Dermis blood vessel endothelial cell (primary cell): Measurements from ENCODE around the gene SAMD15. TPM values are rescaled to one million over a fixed set of nuclear protein-coding genes. Genes with fewer than 3 reads are reported as not detected.
"Not testable (repeated sequence)": the region's sequence is repeated elsewhere in the genome, so short reads cannot be mapped to it uniquely, and the experiment has no call there.

Experiments used
- DNase-seq: peaks from one replicate; pipeline ENCODE4 v3.0.0; 2010
- total RNA-seq: library from RNA; depleted of rRNA; stranded (reverse); fragments of >200 nt; gene quantifications from 2 replicates; pipeline ENCODE4 v1.2.3, GENCODE V29; 2014

The SAMD15 gene
- total RNA-seq: 0.88 and 1.0 TPM in 2 replicates

DNA sequence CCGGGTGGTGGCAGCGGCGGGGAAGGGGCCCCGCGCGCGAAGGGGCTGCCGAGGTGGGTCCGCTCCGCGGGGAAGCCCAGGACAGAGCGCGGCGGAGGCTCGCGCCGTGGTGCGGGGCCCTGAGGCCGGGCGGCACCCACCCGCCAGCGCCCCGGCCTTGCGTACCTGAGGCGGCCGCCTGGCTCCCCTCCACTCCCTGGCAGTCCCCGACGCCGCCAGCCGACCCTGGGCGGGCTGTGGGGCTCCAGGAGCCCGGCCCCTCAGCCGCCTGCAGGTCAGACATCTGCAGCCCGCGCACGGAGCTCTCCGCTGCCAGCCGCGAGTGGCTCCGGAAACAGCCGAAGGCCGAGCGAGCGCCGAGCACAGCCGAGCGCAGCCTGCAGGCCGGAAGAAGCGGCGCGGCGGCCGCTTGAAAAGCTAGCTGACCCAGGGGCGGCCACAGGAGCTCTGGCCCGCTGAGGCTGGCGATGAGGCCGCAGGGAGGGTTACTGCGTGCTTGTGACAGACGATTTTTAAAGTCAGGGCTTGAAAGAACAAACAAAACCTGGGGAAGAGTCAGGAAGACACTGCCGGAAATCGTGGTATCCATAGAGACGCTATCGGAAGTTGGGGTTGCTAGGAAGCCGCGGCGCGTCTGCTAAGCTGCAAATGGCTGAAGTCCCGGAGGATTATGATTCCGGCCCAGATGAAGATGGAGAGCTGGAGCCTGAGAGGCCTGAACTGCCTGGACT lies at the start of gene SAMD15, which contains the start of gene TMED8:
Gene SAMD15 (plus strand): TSS at position 609 of the 731 bp plus-strand sequence. CDS start 40 bp downstream, at position 649.
Gene TMED8 (minus strand): TSS at position 324 of the 731 bp plus-strand sequence. CDS start 41 bp downstream, at position 283.
- peak; percentile 92 for DNase-seq

DNA sequence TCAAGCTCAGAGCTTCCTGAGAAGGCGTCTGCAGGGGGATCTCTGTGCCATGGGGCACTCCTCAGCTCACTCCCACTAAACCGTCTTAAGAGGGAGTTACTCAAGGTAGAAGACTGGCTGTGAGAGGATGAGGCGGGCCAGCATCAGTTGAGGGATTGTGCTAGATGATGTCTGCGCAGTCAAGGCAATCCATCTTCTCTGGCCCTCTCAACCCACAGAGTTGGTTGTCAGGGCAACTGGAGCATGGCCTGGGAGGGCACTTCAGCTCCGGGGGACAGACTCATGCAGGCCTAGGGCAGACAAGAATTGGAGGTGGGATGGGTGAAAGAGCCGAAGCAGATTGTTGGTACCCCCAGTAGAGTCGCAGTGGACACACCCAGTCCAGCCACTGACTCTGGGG lies 47.3 kb upstream of the SAMD15 start:
- DNase-seq: no peak

DNA sequence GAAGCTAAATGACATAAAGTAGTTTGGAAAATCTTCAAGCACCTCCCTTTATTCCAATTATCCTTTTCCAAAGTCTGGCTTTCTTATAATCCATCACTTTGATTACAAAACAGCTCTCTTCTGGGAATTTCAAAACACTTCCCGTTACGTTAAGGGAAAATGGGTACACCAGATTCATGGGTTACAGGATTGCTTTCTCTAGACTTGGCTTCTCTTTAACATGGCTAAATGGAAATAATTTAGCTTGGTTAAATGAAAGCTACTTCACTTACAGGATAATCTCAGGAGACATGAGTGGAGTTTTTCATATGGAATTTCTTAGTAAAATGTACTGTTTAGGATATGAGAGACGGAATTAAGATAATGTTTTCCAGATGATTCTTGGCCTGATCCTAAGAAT lies 41.6 kb upstream of the SAMD15 start:
- no peak for DNase-seq

DNA sequence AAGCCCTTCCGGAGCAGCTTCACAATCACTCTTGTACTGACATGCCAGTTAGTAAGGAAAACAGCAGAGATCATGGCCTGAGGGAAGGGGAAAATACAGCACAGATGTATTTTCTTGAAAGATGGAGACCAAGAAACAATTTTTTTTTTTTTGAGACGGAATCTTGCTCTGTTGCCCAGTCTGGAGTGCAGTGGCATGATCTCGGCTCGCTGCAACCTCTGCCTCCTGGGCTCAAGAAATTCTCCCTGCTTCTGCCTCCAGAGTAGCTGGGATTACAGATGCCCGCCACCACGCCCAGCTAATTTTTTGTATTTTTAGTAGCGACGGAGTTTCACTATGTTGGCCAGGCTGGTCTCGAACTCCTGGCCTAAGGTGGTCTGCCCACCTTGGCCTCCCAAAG lies 39.9 kb upstream of the SAMD15 start:
- not testable (repeated sequence) for DNase-seq

DNA sequence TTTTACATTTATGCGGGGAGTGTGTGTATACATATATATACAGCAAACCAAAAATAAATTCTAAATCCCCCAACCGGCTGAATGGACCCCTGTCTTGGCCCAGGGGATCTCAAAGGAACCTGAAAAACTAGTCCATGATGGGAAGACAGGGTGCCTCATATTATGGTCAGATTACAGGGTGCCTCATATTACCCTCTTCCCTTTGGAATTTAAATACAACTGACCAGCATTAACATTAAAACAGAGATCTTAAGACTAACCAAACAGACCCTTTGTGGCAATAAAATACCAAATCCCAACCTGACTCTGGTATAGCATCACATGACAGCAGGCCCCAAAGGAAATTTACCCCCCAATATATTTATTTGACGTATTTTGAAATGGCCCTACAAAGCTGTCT lies 39.3 kb upstream of the SAMD15 start:
- DNase-seq: no peak

DNA sequence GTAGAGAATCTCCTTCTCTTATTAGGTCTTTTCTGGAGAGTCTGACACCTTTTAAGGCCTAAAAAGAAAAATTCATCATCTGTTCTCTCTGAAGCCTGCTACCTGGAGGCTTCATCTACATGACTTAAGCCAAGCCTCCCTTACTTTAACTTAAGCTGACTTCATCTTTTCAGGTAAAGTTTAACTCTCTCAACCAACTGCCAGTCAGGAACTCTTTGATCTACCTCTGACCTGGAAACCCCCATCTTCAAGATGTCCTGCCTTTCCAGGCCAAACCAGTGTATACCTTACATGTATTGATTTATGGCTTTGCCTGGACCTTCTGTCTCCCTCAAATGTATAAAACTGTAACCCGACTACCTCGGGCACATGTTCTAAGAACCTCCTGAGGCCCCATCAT lies 38.9 kb upstream of the SAMD15 start:
- no peak for DNase-seq

DNA sequence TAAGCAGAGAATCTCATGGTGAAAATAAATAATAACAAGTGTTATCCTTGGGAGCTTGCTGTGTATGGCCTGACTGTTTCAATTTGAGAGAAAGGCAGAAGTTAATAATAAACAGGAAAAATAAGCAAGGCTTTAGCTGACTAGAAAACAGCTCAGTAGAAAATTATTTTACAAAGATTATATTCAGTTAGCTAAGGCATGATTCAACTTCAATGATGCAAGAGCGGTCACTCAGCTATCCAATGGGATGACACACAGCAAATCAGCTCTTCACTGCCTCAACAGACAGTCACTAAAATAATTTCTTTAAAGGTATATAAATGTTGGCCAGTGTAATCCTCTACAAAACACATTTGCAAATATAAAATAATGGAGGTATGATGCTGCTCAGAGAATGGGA lies 37.8 kb upstream of the SAMD15 start:
- no peak for DNase-seq

DNA sequence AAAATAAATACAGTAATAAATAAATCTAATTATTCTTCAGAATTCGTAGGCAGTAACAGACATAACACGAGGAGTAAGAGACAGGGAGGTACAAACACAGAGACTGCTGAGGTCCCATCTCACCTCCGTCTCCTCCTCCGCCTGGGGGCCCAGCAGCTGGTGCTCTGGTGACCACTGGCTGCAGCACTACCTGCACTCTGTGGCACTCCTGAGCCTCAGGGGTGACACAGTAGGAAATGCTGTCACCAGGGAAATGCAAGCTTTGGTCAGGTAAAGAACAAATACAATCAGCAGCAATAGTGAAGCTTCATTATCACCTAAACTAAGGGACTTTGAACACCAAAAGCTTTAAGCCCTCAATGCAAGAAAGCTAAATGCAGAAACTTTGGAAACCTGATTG lies 36.8 kb upstream of the SAMD15 start:
- DNase-seq: no peak

DNA sequence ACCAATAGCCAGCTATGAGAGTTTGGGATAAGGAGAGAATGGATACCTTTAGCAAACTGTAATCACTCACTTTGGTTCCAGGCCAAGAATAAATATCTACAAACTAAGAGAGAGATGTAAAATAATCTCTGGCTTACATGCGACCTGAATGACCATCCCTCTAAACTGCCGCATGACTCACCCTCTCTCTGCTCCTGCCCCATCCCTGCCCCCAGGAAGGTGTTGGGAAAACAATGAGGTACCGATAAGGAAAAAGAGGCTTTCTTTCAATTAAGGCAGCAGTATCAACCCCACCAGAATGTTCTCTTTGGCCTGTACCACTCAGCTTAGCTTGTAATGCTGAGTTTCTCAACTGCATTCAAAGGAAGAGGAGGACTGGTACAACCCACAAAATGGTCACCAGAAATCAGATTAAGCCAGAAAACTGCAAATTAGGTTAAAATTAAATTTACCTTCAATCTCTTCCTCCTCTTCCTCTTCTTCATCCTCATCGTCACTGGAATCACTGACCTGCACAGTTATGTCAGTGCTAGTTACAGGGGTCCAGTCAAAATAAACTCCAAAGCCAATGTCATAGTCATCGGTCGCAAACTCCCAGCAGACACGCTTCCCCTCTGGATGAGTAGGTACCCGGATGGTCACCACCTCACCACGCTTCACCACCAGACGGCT lies 34.3 kb upstream of the SAMD15 start:
- DNase-seq: peak; percentile 10

DNA sequence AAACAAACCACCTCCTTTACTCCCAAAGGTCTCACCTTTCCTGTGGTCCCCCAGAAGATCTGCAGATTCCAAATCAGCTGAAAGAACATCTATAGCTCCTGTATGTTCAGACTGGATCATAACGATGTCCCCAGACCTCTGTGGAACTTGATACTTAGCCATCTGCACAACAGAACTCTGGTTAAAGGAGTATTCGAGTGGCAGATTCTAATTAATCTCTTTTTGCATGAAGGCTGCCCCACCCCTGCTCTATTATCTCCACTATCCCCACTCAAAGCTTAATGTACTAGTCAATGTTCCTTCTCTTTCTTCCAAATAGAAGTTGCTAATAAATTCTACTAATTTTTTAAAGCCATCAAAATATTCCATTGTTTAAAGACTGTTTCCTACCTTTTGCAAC lies 33.5 kb upstream of the SAMD15 start:
- DNase-seq: no peak

DNA sequence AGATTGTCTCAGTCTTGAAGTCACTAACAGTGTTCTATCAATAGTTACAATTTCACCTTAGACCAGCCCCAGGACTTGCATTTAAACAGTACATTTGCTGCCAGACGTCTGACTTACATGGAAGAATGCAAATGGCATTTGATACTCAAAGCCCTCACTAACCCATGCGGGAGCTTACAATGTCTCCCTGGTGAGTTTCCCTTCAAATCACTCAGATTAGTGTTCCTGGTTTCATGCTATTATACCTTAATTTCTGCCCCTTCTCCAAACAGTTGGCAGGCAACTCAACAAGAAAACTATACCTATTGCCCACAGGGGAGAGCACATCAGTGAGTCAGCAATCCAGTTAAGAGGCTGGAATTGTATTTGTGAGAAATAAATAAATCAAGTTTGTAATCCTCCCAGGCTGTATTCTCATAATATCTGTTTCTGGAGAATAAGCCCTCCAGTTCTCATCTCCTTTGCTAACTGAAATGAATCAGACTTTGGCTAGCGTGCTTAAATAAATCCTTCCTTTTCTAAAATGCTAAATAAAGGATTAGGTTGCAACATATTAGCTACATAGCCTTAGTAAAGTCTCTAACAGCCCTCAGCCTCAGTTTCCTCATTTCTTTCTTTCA lies 32.7 kb upstream of the SAMD15 start:
- DNase-seq: no peak

DNA sequence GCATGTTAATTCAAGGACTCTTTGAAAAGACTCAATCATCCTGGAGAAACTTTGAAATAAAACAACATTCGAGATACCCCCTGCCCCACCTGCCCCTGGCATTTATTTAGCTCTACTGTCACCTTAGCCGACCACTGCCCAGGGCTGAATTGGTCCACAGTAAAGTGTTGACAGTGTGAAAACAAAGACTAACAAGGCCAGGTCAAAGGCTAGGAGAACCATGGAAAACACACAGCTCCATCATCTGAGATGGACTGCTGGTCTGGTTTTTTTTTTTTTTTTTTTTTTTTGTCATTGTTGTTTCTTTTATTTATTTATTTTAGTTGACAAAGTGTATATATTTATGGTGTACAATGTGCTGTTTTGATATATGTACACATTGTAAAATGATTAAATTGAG lies 30.7 kb upstream of the SAMD15 start:
- no peak for DNase-seq

DNA sequence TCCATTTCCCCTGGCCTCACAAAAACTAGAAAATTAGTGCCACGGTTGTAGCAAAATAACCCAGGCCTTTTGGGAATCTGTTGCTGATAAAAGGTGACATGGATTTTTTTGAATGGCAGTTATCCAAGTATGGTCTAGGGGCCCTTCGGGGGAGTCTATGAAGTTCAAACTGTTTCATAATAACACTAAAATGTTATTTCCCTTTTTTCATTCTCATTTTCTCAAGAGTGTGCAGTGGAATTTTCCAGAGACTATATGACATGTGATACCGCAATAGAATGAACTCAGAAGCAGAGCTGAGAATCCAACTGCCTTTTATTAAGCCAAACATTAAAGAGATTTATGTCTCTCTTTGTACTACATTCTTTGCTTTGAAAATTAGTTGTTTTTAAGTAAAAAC lies 29.4 kb upstream of the SAMD15 start:
- DNase-seq: no peak

DNA sequence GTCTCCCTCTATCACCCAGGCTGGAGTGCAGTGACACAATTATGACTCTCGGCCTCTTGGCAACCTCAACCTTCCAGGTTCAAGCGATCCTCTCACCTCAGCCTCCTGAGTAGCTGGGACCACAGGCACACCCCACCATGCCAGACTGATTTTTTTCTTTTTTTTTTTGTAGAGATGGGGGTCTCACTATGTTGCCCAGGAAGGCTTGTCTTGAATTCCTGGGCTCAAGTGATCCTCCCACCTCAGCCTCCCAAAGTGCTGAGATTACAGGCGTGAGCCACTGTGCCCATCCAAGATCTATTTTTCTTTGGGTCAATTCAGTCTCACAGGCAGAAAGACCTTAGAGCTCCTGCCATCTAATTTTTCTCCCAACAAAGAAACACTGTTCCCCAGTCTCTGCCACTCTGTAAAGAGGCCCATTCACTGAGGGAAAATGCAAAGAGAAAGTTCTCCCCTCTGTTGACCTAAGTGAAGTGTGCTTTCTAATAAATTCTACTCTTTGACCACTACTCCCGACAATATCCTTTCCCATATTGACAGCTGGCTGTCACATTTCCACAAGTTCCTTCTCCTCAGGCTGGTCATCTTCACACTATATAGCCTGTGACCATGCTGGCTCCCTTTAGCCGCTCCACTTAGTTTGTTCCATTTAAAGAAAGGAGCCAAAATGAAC lies 23.6 kb upstream of the SAMD15 start:
- no peak for DNase-seq

DNA sequence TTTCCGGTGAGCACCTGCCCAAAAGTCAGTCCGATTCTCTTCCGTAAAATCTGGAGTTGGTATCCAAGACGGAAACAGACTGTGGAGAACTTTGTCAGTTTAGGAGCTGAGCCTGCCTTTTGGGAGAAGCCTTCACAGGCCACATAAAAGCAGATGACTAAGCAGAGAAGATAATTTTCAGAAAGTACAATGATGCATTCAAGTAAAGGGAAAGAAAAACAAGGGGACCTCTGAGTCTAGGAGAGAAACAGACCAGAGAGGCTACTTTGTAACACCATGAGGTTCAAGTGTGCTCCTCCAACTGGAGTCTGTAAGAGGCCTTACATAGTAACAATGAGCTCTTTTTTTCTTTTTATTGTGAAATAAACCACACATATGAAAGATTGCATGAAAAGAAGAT lies 21.4 kb upstream of the SAMD15 start:
- DNase-seq: no peak

DNA sequence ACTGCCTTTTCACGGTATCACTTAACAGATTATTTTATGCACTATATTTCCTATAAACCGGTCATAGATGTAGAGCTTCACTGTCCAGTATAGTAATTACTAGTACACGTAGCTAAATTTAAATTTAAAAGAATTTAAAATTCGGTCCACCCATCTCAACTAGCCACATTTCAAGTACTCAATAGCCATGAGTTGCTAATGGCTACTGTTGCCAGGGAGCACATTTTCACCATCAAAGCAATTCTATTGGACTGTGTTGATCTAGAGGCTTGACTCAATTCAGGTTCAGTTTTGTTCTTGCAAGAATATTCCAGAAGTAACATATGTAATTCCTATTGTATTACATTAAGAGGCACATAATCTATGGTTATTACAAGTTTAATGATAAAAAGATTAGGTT lies 20.3 kb upstream of the SAMD15 start:
- no peak for DNase-seq

DNA sequence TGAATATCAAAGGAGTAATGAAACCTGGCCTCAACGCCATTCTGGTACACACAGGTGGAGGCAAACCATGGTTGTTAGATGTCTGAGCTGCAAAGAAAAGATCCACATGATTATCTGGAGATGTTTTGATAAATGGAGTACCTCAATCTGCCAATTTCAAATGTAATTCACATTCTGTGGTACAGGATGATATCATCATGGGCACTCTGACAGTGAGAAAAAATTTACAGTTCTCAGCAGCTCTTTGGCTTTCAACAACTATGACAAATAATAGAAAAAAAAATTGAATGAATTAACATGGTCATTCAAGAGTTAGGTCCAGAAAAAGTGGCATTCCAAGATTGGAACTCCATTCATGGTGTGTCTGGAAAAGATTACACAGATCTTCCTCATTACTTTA lies 17.6 kb upstream of the SAMD15 start:
- DNase-seq: no peak

DNA sequence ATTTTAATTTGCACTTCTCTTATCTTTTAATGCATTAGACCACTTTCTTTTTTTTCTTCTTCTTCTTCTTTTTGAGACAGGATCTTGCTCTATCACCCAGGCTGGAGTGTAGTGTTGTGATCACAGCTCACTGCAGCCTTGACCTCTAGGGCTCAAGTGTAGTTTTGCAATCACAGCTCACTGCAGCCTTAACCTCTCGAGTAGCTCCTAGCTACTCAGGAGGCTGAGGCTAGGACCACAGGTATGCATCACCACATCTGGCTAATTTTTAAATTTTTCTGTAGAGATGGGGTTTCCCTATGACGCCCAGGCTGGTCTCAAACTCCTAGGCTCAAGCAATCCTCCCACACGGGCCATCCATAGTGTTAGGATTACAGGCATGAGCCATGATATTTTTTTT lies 13.0 kb upstream of the SAMD15 start:
- DNase-seq: no peak

DNA sequence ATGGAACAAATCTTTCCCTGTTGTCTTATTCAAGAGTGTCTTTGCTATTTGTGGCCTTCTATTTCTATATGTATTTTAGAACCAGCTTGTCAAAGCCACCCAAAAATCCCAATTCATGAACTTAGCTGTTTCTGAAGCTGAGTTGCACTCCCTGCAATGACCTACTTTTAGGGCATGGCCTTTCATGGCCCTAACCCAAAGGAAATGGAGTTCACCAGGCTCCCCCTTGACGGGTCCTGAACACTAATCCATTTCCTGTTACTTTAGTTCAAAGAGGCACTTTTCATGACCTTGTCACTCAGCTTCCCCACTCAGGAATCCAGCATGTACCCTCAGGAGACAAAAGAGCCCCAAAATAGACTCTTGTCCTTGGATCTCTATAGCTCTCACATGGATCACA lies 7.9 kb upstream of the SAMD15 start:
- DNase-seq: no peak

DNA sequence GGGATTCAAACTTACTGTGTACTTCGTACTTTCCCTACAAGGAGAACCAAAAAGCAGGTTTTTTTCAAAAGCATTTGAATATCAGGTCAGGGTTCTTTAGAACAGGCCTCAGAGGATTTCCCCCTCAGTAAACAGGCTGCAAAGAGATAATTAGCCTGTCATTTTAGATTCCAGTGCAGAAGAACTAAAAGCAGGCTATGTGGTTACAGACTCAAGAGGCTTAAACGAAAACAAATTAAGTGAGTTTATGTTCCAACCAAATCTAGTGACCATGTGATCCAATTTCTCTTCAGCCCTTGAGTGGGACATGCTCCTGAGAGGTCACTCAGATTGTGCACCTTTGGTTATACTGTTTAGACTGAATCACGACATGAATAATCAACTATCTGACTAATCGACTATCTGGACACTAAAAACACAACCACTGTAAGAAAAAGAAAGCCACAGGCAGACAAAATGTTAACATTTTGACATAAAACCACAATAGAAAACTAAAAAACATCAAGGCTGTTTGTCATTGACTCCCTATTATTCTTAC lies 4.8 kb upstream of the SAMD15 start:
- DNase-seq: no peak

DNA sequence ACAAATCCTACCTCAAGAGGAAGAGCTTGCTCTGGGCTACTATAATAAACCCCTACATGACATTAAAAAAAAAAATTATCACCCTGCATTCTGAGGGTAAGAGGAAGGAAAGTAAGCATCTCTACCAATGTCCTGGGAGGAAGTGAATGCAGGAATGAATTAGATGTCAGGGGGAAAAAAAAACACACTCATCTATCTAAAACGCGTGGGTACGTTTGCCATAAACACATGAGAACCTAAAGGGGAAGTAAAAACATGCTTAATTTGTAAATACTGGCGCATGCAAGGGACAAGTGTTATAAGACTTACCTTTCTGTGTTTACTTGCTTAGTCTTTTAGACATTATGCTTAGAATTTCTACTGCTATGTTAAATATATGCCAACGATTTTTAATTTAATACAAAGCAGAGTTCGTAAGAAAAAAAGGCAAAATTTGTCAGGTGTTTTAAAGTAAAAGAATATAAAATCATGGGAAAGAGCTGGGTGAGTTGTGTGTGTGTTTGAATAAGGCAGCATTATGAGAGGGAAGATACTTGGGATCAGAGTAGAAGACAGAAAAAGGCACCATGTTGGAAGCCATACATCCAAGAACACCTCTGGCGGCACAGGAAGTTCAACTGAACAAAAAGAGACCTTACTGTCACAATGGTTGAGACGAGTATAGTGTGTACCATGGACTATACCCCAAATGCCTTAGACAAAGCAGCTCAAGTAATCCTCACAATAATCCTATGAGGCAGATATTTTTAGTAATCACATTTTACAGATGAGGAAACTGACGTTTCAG lies 1.8 kb upstream of the SAMD15 start:
- DNase-seq: no peak
